ENCODE data around the gene ITGAL.

Gene ITGAL

DNA sequence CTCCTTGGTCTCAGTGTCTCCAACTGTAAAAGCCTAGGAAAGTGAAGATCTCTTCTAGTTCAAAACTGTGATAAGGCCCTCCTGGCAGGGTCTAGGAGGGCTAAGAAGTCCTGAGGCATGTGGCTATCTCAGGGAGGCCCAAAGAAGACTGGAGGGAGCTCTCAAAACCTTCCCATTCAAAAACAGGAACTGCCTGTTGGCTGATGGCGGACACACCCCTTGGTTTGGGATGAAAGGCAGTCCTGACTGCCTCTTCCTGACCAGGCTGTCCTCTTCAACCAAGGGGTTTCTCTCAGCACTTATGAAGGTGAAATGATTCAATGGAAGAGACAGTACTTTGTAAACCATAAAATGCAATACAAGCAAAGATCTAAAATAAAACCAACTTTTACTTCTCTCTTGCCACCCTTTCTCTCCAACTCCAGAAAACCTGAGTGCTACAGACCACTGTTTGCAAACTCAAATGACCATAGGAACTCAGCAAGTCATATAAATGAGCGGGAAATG is 80.9 kb downstream of the ITGAL start:
- no peak for DNase-seq (ENCODE audit: low read depth)
- H3K4me3 ChIP-seq (ENCODE audit: low read depth, low read length), result no peak overlapping the region
- TF ChIP-seq, protein P1, sequence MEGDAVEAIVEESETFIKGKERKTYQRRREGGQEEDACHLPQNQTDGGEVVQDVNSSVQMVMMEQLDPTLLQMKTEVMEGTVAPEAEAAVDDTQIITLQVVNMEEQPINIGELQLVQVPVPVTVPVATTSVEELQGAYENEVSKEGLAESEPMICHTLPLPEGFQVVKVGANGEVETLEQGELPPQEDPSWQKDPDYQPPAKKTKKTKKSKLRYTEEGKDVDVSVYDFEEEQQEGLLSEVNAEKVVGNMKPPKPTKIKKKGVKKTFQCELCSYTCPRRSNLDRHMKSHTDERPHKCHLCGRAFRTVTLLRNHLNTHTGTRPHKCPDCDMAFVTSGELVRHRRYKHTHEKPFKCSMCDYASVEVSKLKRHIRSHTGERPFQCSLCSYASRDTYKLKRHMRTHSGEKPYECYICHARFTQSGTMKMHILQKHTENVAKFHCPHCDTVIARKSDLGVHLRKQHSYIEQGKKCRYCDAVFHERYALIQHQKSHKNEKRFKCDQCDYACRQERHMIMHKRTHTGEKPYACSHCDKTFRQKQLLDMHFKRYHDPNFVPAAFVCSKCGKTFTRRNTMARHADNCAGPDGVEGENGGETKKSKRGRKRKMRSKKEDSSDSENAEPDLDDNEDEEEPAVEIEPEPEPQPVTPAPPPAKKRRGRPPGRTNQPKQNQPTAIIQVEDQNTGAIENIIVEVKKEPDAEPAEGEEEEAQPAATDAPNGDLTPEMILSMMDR (conservative IDR thresholded peaks at IDR 0.05; ENCODE audit: low read depth, low read length), result no peak

DNA sequence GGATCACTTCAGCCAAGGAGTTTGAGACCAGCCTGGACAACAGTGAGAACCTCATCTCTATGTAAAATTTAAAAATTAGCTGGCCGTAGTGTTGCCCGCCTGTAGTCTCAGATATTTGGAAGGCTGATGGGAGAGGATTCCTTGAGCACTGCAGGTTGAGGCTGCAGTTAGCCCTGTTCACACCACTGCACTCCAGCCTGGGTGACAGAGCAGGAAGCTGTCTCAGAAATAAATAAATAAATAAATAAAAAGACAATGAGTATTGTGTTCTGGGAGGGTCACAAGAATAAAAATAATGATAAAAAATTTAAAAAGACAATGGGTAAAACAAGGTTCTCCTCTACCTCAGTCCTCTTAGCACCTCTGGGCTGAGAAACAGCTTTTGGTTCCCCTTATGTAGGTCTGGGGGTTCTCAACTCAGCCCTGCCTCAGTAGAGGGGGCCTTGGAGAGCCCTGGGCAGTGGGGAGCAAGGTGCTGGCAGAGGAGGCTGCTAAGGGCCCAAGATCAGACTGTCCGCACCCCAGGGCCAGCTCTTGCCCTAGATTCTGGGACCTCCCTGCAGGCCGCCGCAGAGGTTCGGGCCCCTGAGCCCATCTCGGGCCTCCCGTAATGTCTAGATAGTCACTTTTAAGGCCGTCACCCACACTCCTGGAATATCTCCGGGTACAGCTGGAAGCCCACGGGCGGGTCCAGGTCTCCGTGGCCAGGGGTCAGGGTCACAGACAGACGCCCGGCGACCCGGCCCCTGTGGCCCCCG is 82.2 kb downstream of the ITGAL start:
- no peak for DNase-seq (ENCODE audit: low read depth)
- H3K4me3 ChIP-seq (ENCODE audit: low read depth, low read length), result no peak overlapping the region
- TF ChIP-seq, protein P1 (conservative IDR thresholded peaks at IDR 0.05; ENCODE audit: low read depth, low read length), result no peak

GRCh38 chr16:30555315-30556124 is 83.0 kb downstream of the ITGAL start:
- H3K4me3 ChIP-seq (ENCODE audit: low read depth, low read length), result no peak overlapping the region
- TF ChIP-seq, protein P1 (conservative IDR thresholded peaks at IDR 0.05; ENCODE audit: low read depth, low read length), result no peak
- DNase-seq (ENCODE audit: low read depth), result no peak

GRCh38 chr16:30556125-30556473 is 83.6 kb downstream of the ITGAL start:
- H3K4me3 ChIP-seq (ENCODE audit: low read depth, low read length), result no peak overlapping the region
- TF ChIP-seq, protein P1 (conservative IDR thresholded peaks at IDR 0.05; ENCODE audit: low read depth, low read length), result no peak
- no peak for DNase-seq (ENCODE audit: low read depth)

DNA sequence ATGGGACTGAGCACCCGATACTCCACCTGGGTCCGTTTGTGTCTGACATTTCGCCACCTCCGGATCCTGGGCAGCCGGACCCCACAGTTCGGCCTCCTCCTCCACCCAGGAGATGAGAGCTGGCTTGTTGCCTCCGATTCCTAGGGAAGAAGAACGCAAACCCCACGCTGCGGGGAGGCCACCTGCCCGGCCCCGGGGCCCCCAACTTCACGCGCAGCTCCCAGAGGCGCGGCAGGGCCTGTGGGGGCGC is 85.1 kb downstream of the ITGAL start:
- peak; percentile 21 for DNase-seq (ENCODE audit: low read depth)
- H3K4me3 ChIP-seq (ENCODE audit: low read depth, low read length), result peak overlapping the region; percentile 85
- TF ChIP-seq, protein P1 (conservative IDR thresholded peaks at IDR 0.05; ENCODE audit: low read depth, low read length), result no peak

DNA sequence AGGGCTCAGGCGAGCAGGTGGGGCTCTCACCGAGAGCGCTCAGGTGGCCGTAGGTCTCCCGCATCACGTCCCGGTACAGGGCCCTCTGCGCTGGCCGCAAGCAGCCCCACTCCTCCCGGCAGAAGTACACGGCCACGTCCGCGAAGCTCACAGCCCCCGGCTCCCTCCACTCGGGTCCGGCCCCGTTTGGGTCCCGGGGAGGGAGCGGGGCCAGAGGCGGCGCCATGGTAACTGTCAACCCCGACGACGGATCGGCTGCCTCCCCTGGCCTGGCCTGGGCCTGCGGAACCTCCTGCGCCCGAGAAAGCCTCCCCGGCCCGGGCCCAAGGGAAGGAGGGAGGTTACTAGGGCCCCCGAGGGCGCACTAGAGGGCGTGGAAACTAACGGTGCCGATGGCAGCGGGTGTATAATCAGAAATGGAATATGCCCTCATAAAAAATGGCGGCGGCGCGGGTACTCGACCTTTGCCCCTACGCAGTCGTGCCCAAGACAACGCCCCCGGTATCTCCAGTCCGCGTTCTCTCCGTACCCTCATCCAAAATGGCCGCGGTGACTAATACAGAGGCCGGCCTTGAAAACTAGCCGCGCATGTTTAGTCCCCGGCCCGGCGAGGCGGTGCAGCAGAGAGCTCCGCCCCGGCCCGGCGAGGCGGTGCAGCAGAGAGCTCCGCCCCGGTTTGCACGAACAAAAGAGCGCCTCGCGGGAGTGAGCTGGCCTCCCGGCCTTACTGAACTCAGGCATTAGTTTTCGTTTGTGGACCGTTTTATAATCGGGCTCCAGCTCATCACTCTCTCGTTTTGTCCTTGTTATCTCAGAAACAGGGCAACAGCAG is 85.6 kb downstream of the ITGAL start, which contains the start of gene ZNF764:
Gene ZNF764 (minus strand): TSS at position 418 of the 832 bp plus-strand sequence. CDS start 192 bp downstream, at position 226.
- TF ChIP-seq, protein P1 (conservative IDR thresholded peaks at IDR 0.05; ENCODE audit: low read depth, low read length), result no peak
- DNase-seq (ENCODE audit: low read depth), result peak; percentile 98
- peak within 1 kb of the TSS; percentile 85 for H3K4me3 ChIP-seq (ENCODE audit: low read depth, low read length)
